GM23338 (cell line): ENCODE data around the gene ATF7.

Experiments
- CTCF ChIP-seq, 2 experiments: fragments of 200-600 bp in 1 of 2; sonication (generic) in 1 of 2; conservative IDR thresholded peaks; 2 replicates each; pipeline versions ENCODE4 v1.5.1 to v1.6.1; 2016 to 2017; ENCODE audit warnings: antibody characterized with exemption in 2 of 2, low read depth in 2 of 2, mild to moderate bottlenecking in 2 of 2, moderate library complexity in 1 of 2
- EZH2 ChIP-seq: fragments of 200-600 bp; sonication (generic); IDR thresholded peaks from one replicate; pipeline ENCODE4 v1.8.0; 2017; ENCODE audit warnings: antibody characterized with exemption, mild to moderate bottlenecking, low read depth; ENCODE audit not compliant: unreplicated experiment
- JUNB ChIP-seq: IDR thresholded peaks from one replicate; pipeline ENCODE4 v1.6.1; 2016; ENCODE audit warnings: antibody characterized with exemption; ENCODE audit not compliant: unreplicated experiment
- POLR2AphosphoS5 ChIP-seq: IDR thresholded peaks from 2 replicates; pipeline ENCODE4 v1.6.1; 2016; ENCODE audit warnings: antibody characterized with exemption, low read depth

GRCh38 chr12:53493610-53494391 lies 132.4 kb downstream of the ATF7 start:
- TF ChIP-seq CTCF (conservative IDR thresholded peaks at IDR 0.05; ENCODE audit: low read depth in 2 of 2) (peak in 1 of 2 experiments; percentile 26; a peak in 1 of 4 replicates), JUNB (no peak), POLR2AphosphoS5 (no peak), EZH2 (no peak)
